SK-N-SH (cell line): ENCODE data around the gene RPAP2. TPM values are rescaled to one million over a fixed set of nuclear protein-coding genes. Genes with fewer than 3 reads are reported as not detected.
"Not testable (repeated sequence)": the region's sequence is repeated elsewhere in the genome, so short reads cannot be mapped to it uniquely, and the experiment has no call there.

Source experiments
- CTCF ChIA-PET: fragments of 300-600, 350-600 bp; formaldehyde crosslinking; extraction: SDS; loops from one replicate; lab custom pipeline; 2021; lab: Yijun Ruan, JAX
- POLR2A ChIA-PET: fragments of 350-600 bp; sonication (Branson Sonifier 250); formaldehyde crosslinking; extraction: SDS; loops from one replicate; lab custom pipeline; 2020; ENCODE audit warnings: antibody characterized with exemption, inconsistent platforms; lab: Yijun Ruan, JAX
- DNase-seq: peaks from one replicate; pipeline ENCODE4 v3.0.0; 2012
- H2AFZ ChIP-seq: fragments of 200-600 bp; sonication (generic); 2 replicates; pipeline ENCODE4 v1.8.1; 2016; ENCODE audit warnings: antibody characterized with exemption, mild to moderate bottlenecking, low read depth
- H3F3A ChIP-seq: fragments of 200-600 bp; sonication (generic); replicated peaks from 2 replicates; pipeline ENCODE3; 2016; ENCODE audit warnings: antibody characterized with exemption, mild to moderate bottlenecking; ENCODE audit not compliant: insufficient read depth
- H3K27ac ChIP-seq, 2 experiments: fragments of 200-500 bp in 1 of 2; fragments of 200-600 bp in 1 of 2; sonication (Bioruptor generic) in 1 of 2; sonication (generic), shearing (Covaris generic) in 1 of 2; 2 replicates each; pipeline versions ENCODE4 v1.5.1 to v1.6.1; 2014 to 2016; ENCODE audit warnings: low read depth in 2 of 2, inconsistent platforms in 1 of 2, low read length in 1 of 2, mild to moderate bottlenecking in 1 of 2, mixed read lengths in 1 of 2
- H3K27me3 ChIP-seq: fragments of 200-600 bp; sonication (generic), shearing (Covaris generic); 2 replicates; pipeline ENCODE4 v1.6.1; 2016; ENCODE audit warnings: mixed run types; ENCODE audit not compliant: insufficient read depth
- H3K36me3 ChIP-seq, 2 experiments: fragments of 200-500 bp in 1 of 2; fragments of 200-600 bp in 1 of 2; sonication (Bioruptor generic) in 1 of 2; sonication (generic) in 1 of 2; replicated peaks in 1 of 2; 2 replicates each; pipeline versions ENCODE3 to v1.5.1; 2014 to 2016; ENCODE audit warnings: low read length in 1 of 2, mild to moderate bottlenecking in 1 of 2; ENCODE audit not compliant: insufficient read depth in 2 of 2, control insufficient read depth in 1 of 2
- H3K4me1 ChIP-seq, 2 experiments: fragments of 200-500 bp in 1 of 2; fragments of 200-600 bp in 1 of 2; sonication (Bioruptor generic) in 1 of 2; sonication (generic), shearing (Covaris generic) in 1 of 2; 2 replicates each; pipeline versions ENCODE4 v1.5.1 to v1.6.1; 2014 to 2016; ENCODE audit warnings: low read depth in 1 of 2, low read length in 1 of 2, mixed run types in 1 of 2; ENCODE audit not compliant: insufficient read depth in 2 of 2, control insufficient read depth in 1 of 2
- H3K4me2 ChIP-seq: fragments of 200-600 bp; sonication (generic), shearing (Covaris generic); 2 replicates; pipeline ENCODE4 v1.6.1; 2017; ENCODE audit warnings: mixed run types
- H3K4me3 ChIP-seq, 2 experiments: fragments of 200-500 bp in 1 of 2; fragments of 200-600 bp in 1 of 2; sonication (Bioruptor generic) in 1 of 2; sonication (generic), shearing (Covaris generic) in 1 of 2; 2 replicates each; pipeline versions ENCODE4 v1.5.1 to v1.8.1; 2014 to 2016; ENCODE audit warnings: low read depth in 2 of 2, inconsistent platforms in 1 of 2, low read length in 1 of 2, mild to moderate bottlenecking in 1 of 2, mixed read lengths in 1 of 2, moderate library complexity in 1 of 2
- H3K79me2 ChIP-seq: fragments of 200-600 bp; sonication (generic); 2 replicates; pipeline ENCODE4 v1.8.1; 2017; ENCODE audit warnings: mild to moderate bottlenecking; ENCODE audit not compliant: insufficient read depth
- H3K9ac ChIP-seq: fragments of 200-600 bp; sonication (generic); 2 replicates; pipeline ENCODE4 v1.6.1; 2017; ENCODE audit warnings: mixed run types
- H3K9me2 ChIP-seq: fragments of 200-600 bp; sonication (generic); 2 replicates; pipeline ENCODE4 v1.6.1; 2017; ENCODE audit warnings: mixed run types
- H3K9me3 ChIP-seq: fragments of 200-600 bp; sonication (generic); 2 replicates; pipeline ENCODE4 v1.6.1; 2017; ENCODE audit warnings: mixed run types, mild to moderate bottlenecking, moderate library complexity
- H4K20me1 ChIP-seq: fragments of 200-600 bp; sonication (generic); 2 replicates; pipeline ENCODE4 v1.6.1; 2017; ENCODE audit warnings: mild to moderate bottlenecking, mixed run types; ENCODE audit not compliant: insufficient read depth
- ELF1 ChIP-seq: IDR thresholded peaks from 2 replicates; pipeline ENCODE4 v1.4.0; 2012
- EP300 ChIP-seq, 2 experiments: IDR thresholded peaks; 2 replicates each; pipeline versions ENCODE4 v1.4.0 to v1.6.1; 2012; ENCODE audit warnings: borderline replicate concordance in 1 of 2, low read depth in 1 of 2, low read length in 1 of 2
- FOSL2 ChIP-seq: IDR thresholded peaks from 2 replicates; pipeline ENCODE4 v1.4.0; 2012; ENCODE audit warnings: low read depth, mild to moderate bottlenecking, moderate library complexity, borderline replicate concordance
- FOXJ3 ChIP-seq: sonication (generic); formaldehyde crosslinking; IDR thresholded peaks from 2 replicates; pipeline ENCODE4 v1.5.1; 2020; ENCODE audit warnings: mild to moderate bottlenecking, missing genetic modification reagents
- POLR2AphosphoS5 ChIP-seq: IDR thresholded peaks from 2 replicates; pipeline ENCODE4 v1.6.1; 2012; ENCODE audit warnings: low read depth, low read length
- RFX5 ChIP-seq: IDR thresholded peaks from 2 replicates; pipeline ENCODE4 v1.6.1; 2012; ENCODE audit warnings: mild to moderate bottlenecking, improper control_type of control experiment, low read length
- WGBS: methylation state at CpG from one replicate; pipeline ENCODE4 v1.1.6; 2017; ENCODE audit warnings: low lambda C conversion rate; 5-methylcytosine and 5-hydroxymethylcytosine counted together
- polyA plus RNA-seq, 3 experiments: library from polyadenylated mRNA; depleted of rRNA; stranded (reverse); fragments of >200 nt; gene quantifications; 2 replicates each; pipeline ENCODE4 v1.2.3, GENCODE V29; 2012
- TF ChIP-seq, protein P1 (sequence below): fragments of 150-350 bp; IDR thresholded peaks from 2 replicates; pipeline ENCODE4 v1.6.1; 2017; ENCODE audit warnings: antibody characterized with exemption, low read length, low read depth, borderline replicate concordance
- TF ChIP-seq, protein P2 (sequence below): IDR thresholded peaks from 2 replicates; pipeline ENCODE4; 2012

The RPAP2 gene
- polyA plus RNA-seq, 1 of the 3 experiments (the other 2 are of a cell fraction), result 3.4 TPM

DNA sequence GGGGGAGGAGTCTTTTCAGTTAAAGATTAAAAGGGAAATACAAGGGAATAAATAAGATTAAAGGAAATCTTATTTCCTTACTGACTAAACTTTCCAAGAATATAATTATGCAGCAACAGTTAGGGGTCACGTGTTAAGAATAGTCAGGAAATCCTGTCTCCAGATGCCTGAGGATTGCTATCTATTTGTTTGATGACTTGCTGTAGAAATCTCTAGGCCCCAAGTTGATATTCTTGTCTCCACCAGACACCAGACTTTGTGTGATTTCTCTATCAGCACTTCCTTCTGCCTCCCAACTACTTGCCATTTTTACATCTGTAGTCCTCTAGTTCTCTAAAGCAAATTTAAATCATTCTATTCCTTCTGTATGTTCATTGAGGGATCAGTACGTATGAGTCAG, 77.5 kb downstream of the RPAP2 start:
- H3K27ac ChIP-seq, result no peak overlapping the region
- TF ChIP-seq ELF1, result no peak
- no peak for TF ChIP-seq FOXJ3
- no peak overlapping the region for H3K4me2 ChIP-seq
- no peaks in the 10 kb centered on the region for H3K9me3 ChIP-seq
- ChIA-PET CTCF (interaction anchor here (1.0 kb wide), 1 partner anchor 21 kb away, joined by 3 read pairs; no protein-coding TSS in a partner anchor), POLR2A (no interaction called here)
- H3K36me3 ChIP-seq, result peaks cover 0 to 2% of the 10 kb centered on the region in 2 experiments
- no peaks in the 10 kb centered on the region for H3K9me2 ChIP-seq
- DNase-seq, result no peak
- no peak overlapping the region for H3K4me3 ChIP-seq
- no peaks in the 10 kb centered on the region for H3F3A ChIP-seq
- no peaks in the 10 kb centered on the region; a peak in 1 of 4 replicates for H3K4me1 ChIP-seq
- H4K20me1 ChIP-seq, result no peaks in the 10 kb centered on the region
- H3K9ac ChIP-seq, result no peak overlapping the region
- 94% methylated on average over 2 of the region's 2 CpGs for WGBS
- no peak overlapping the region for H2AFZ ChIP-seq
- no peaks in the 10 kb centered on the region for H3K27me3 ChIP-seq
- no peaks in the 10 kb centered on the region for H3K79me2 ChIP-seq

DNA sequence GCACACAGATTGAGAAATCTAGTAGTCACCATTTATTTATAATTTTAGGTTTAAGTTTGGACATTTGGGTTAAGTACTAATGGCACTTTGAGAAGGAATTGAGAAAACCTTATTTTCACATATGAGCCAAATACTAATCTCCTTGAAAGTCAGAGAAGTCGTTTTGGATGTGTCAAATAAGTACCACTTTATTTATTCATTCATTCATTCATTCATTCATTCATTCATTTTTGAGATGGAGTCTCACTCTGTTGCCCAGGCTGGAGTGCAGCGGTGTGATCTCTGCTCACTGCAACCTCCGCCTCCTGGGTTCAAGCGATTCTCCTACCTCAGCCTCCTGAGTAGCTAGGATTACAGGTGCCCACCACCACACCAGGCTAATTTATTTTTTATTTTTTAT, 79.1 kb downstream of the RPAP2 start:
- H3K4me3 ChIP-seq, H3K4me1 ChIP-seq, DNase-seq, H3K27ac ChIP-seq, H3K9me2 ChIP-seq, H3K36me3 ChIP-seq, H3K27me3 ChIP-seq, H3K9ac ChIP-seq, H2AFZ ChIP-seq, H3F3A ChIP-seq, H3K4me2 ChIP-seq, H3K79me2 ChIP-seq, CTCF ChIA-PET, H4K20me1 ChIP-seq, POLR2A ChIA-PET, H3K9me3 ChIP-seq: not testable (repeated sequence)
- WGBS, result 93% methylated on average over 4 of the region's 4 CpGs

DNA sequence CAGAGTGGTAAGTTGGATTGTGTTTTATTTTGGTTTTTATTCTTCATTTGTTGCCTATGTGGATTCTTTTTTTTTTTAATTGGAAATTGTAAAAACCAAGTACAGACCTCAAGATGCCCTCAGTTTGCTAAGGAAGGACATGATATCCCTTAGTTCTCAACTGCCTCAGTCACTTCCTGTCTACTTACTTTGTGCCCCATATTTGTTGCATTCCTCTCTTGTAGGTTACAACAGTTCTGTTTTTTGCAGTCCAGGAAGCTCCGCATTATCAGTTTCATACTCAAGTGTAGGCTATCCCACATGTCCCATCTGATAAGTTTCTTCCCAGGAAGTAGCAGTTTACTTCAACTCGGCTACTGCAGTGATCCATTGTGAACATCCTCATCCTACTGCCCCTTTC, 82.0 kb downstream of the RPAP2 start:
- no peak for TF ChIP-seq RFX5
- no peak for TF ChIP-seq POLR2AphosphoS5
- TF ChIP-seq, protein P1, sequence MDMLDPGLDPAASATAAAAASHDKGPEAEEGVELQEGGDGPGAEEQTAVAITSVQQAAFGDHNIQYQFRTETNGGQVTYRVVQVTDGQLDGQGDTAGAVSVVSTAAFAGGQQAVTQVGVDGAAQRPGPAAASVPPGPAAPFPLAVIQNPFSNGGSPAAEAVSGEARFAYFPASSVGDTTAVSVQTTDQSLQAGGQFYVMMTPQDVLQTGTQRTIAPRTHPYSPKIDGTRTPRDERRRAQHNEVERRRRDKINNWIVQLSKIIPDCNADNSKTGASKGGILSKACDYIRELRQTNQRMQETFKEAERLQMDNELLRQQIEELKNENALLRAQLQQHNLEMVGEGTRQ, result no peak
- TF ChIP-seq, protein P2, sequence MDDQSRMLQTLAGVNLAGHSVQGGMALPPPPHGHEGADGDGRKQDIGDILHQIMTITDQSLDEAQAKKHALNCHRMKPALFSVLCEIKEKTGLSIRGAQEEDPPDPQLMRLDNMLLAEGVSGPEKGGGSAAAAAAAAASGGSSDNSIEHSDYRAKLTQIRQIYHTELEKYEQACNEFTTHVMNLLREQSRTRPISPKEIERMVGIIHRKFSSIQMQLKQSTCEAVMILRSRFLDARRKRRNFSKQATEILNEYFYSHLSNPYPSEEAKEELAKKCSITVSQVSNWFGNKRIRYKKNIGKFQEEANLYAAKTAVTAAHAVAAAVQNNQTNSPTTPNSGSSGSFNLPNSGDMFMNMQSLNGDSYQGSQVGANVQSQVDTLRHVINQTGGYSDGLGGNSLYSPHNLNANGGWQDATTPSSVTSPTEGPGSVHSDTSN, result no peak
- TF ChIP-seq FOSL2, result no peak
- TF ChIP-seq EP300 (IDR thresholded peaks at IDR 0.05; ENCODE audit: borderline replicate concordance in 1 of 2, low read depth in 1 of 2, low read length in 1 of 2), result no peak
- TF ChIP-seq ELF1, result no peak
- Histone ChIP-seq H3K36me3 (peaks cover 6 to 7% of the 10 kb centered on the region in 2 experiments), H3K9ac (no peak overlapping the region), H3K9me2 (no peaks in the 10 kb centered on the region), H3K4me2 (no peak overlapping the region), H3K27ac (no peak overlapping the region), H3K79me2 (no peaks in the 10 kb centered on the region), H3K27me3 (no peaks in the 10 kb centered on the region), H2AFZ (no peak overlapping the region), H4K20me1 (no peaks in the 10 kb centered on the region), H3F3A (no peaks in the 10 kb centered on the region), H3K4me1 (no peaks in the 10 kb centered on the region; a peak in 1 of 4 replicates), H3K4me3 (no peak overlapping the region), H3K9me3 (no peaks in the 10 kb centered on the region)
- ChIA-PET POLR2A (no interaction called here), CTCF (no interaction called here)
- no peak for DNase-seq
- 92% methylated on average over 2 of the region's 2 CpGs for WGBS

DNA sequence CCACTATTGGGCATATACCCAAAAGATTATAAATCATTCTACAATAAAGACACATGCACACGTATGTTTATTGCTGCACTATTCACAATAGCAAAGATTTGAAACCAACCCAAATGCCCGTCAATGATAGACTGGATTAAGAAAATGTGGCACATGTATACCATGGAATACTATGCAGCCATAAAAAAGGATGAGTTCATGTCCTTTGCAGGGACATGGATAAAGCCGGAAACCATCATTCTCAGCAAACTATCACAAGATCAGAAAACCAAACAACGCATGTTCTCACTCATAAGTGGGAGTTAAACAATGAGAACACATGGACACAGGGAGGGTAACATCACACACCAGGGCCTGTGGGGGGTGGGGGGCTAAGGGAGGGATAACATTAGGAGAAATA, 95.1 kb downstream of the RPAP2 start:
- 83% methylated on average over 4 of the region's 4 CpGs for WGBS
- DNase-seq, H3K27me3 ChIP-seq, H3K9me2 ChIP-seq, H2AFZ ChIP-seq, H3K27ac ChIP-seq, H3K4me1 ChIP-seq, H3K9me3 ChIP-seq, H4K20me1 ChIP-seq, CTCF ChIA-PET, H3K9ac ChIP-seq, H3K4me2 ChIP-seq, H3K4me3 ChIP-seq, POLR2A ChIA-PET, H3F3A ChIP-seq, H3K79me2 ChIP-seq, H3K36me3 ChIP-seq: not testable (repeated sequence)
